Nephron (organoid): ENCODE data around the gene B3GLCT.
A peak's percentile ranks its signal among the peaks of the same experiment; 100 is the strongest.

Experiments
- H3K27ac Mint-ChIP-seq, 3 experiments: 2 replicates each; pipeline ENCODE4 v1.8.0; 2020; ENCODE audit warnings: mixed read lengths in 3 of 3, mild to moderate bottlenecking in 2 of 3, moderate library complexity in 1 of 3
- H3K27me3 Mint-ChIP-seq: 2 replicates; pipeline ENCODE4 v1.8.0; 2021; ENCODE audit warnings: low read depth, mild to moderate bottlenecking, moderate library complexity, mixed read lengths
- H3K36me3 Mint-ChIP-seq: 2 replicates; pipeline ENCODE4 v1.8.0; 2020; ENCODE audit warnings: low read depth, mixed read lengths
- H3K4me1 Mint-ChIP-seq: 2 replicates; pipeline ENCODE4 v1.8.0; 2020; ENCODE audit warnings: mixed read lengths
- H3K4me3 Mint-ChIP-seq, 3 experiments: 2 replicates each; pipeline ENCODE4 v1.8.0; 2020; ENCODE audit warnings: mild to moderate bottlenecking in 3 of 3, mixed read lengths in 3 of 3, moderate library complexity in 2 of 3
- H3K9me3 Mint-ChIP-seq: 2 replicates; pipeline ENCODE4 v1.8.0; 2020; ENCODE audit warnings: mixed read lengths
- CTCF ChIP-seq, 3 experiments: fragments of 200-600 bp; sonication (generic); IDR thresholded peaks; one replicate each; pipeline ENCODE4 v1.5.0; 2021; ENCODE audit warnings: antibody characterized with exemption in 3 of 3; ENCODE audit not compliant: unreplicated experiment in 3 of 3

B3GLCT gene

GRCh38 chr13:31242367-31242766 is 42.6 kb downstream of the B3GLCT start:
- H3K27ac Mint-ChIP-seq = peak overlapping the region; percentile 43 to 89 (median 72)
- H3K9me3 Mint-ChIP-seq = no peaks in the 10 kb centered on the region
- no peak for TF ChIP-seq CTCF (IDR thresholded peaks at IDR 0.05; ENCODE audit: unreplicated experiment in 3 of 3)

GRCh38 chr13:31242916-31243315 is 43.1 kb downstream of the B3GLCT start:
- no peak for TF ChIP-seq CTCF (IDR thresholded peaks at IDR 0.05; ENCODE audit: unreplicated experiment in 3 of 3)
- no peaks in the 10 kb centered on the region for H3K27me3 Mint-ChIP-seq
- H3K36me3 Mint-ChIP-seq = no peaks in the 10 kb centered on the region
- no peaks in the 10 kb centered on the region for H3K9me3 Mint-ChIP-seq
- H3K27ac Mint-ChIP-seq = peak overlapping the region; percentile 43 to 82 (median 72)
- no peak overlapping the region for H3K4me3 Mint-ChIP-seq
- H3K4me1 Mint-ChIP-seq = peaks cover 29% of the 10 kb centered on the region

More at GRCh38 chr13:31242367-31242766, 42.6 kb downstream of the B3GLCT start:
- Mint-ChIP-seq H3K4me3 (no peak overlapping the region), H3K4me1 (peaks cover 29% of the 10 kb centered on the region), H3K27me3 (no peaks in the 10 kb centered on the region), H3K36me3 (no peaks in the 10 kb centered on the region)

- Mint-ChIP-seq H3K4me1 (peaks cover 43% of the 10 kb centered on the region), H3K36me3 (peaks cover 6% of the 10 kb centered on the region), H3K4me3 (no peak overlapping the region), H3K27ac (peak overlapping the region; percentile 85 to 91 (median 87)), H3K9me3 (no peaks in the 10 kb centered on the region), H3K27me3 (no peaks in the 10 kb centered on the region)
- no peak for TF ChIP-seq CTCF (IDR thresholded peaks at IDR 0.05; ENCODE audit: unreplicated experiment in 3 of 3)
These were observed 46.0 kb downstream of the B3GLCT start for GRCh38 chr13:31245598-31246373.

- Mint-ChIP-seq H3K4me1 (peaks cover 43% of the 10 kb centered on the region), H3K9me3 (peaks cover 9% of the 10 kb centered on the region), H3K36me3 (peaks cover 18% of the 10 kb centered on the region), H3K4me3 (no peak overlapping the region), H3K27me3 (no peaks in the 10 kb centered on the region), H3K27ac (peak overlapping the region; percentile 85 to 91 (median 87))
- no peak for TF ChIP-seq CTCF (IDR thresholded peaks at IDR 0.05; ENCODE audit: unreplicated experiment in 3 of 3)
These were observed 47.1 kb downstream of the B3GLCT start for GRCh38 chr13:31246918-31247317.

- TF ChIP-seq CTCF (IDR thresholded peaks at IDR 0.05; ENCODE audit: unreplicated experiment in 3 of 3) = no peak
- Mint-ChIP-seq H3K4me3 (peak overlapping the region in 2 of 3 experiments; percentile 1 to 26), H3K36me3 (peaks cover 31% of the 10 kb centered on the region), H3K27me3 (no peaks in the 10 kb centered on the region), H3K27ac (peak overlapping the region; percentile 85 to 93 (median 88)), H3K9me3 (peaks cover 20% of the 10 kb centered on the region), H3K4me1 (peaks cover 31% of the 10 kb centered on the region)
These were observed 48.6 kb downstream of the B3GLCT start for GRCh38 chr13:31248361-31248760.
